H9 (cell line): ENCODE data around the gene AIF1L. TPM values are rescaled to one million over a fixed set of nuclear protein-coding genes. Genes with fewer than 3 reads are reported as not detected.

Experiments used
- DNase-seq: peaks from one replicate; pipeline ENCODE4 v3.0.0-alpha.2; 2017
- H2AFZ ChIP-seq: one replicate; pipeline ENCODE4 v1.6.1; 2013; ENCODE audit warnings: mild to moderate bottlenecking, low read length, control low read depth, moderate library complexity
- H2AK5ac ChIP-seq: 2 replicates; pipeline ENCODE4 v1.6.1; 2013; ENCODE audit warnings: low read length, control low read depth, mixed read lengths; ENCODE audit not compliant: insufficient read length
- H2BK120ac ChIP-seq: one replicate; pipeline ENCODE4 v1.6.1; 2013; ENCODE audit warnings: low read depth, mild to moderate bottlenecking, low read length, control low read depth, inconsistent platforms; ENCODE audit not compliant: poor library complexity, severe bottlenecking
- H2BK12ac ChIP-seq: 2 replicates; pipeline ENCODE4 v1.6.1; 2013; ENCODE audit warnings: low read length, control low read depth, mixed read lengths, low read depth; ENCODE audit not compliant: insufficient read length
- H2BK15ac ChIP-seq: 2 replicates; pipeline ENCODE4 v1.6.1; 2013; ENCODE audit warnings: low read depth, low read length, control low read depth
- H2BK20ac ChIP-seq: one replicate; pipeline ENCODE4 v1.6.1; 2013; ENCODE audit warnings: low read depth, mild to moderate bottlenecking, low read length, control low read depth, inconsistent platforms; ENCODE audit not compliant: poor library complexity, severe bottlenecking
- H2BK5ac ChIP-seq: 2 replicates; pipeline ENCODE4 v1.6.1; 2013; ENCODE audit warnings: low read length, control low read depth, mixed read lengths; ENCODE audit not compliant: insufficient read length
- H3K14ac ChIP-seq: 2 replicates; pipeline ENCODE4 v1.6.1; 2013; ENCODE audit warnings: low read length, control low read depth; ENCODE audit not compliant: insufficient read depth
- H3K18ac ChIP-seq: 2 replicates; pipeline ENCODE4 v1.6.1; 2013; ENCODE audit warnings: low read depth, mild to moderate bottlenecking, mixed read lengths, low read length, control low read depth; ENCODE audit not compliant: insufficient read length
- H3K23ac ChIP-seq: 2 replicates; pipeline ENCODE4 v1.6.1; 2013; ENCODE audit warnings: low read length, control low read depth, mixed read lengths, low read depth; ENCODE audit not compliant: insufficient read length
- H3K23me2 ChIP-seq: 2 replicates; pipeline ENCODE4 v1.6.1; 2013; ENCODE audit warnings: low read depth, mild to moderate bottlenecking, mixed read lengths, low read length, control low read depth; ENCODE audit not compliant: insufficient read length, poor library complexity, severe bottlenecking
- H3K27ac ChIP-seq: 2 replicates; pipeline ENCODE4 v1.5.1; 2013; ENCODE audit warnings: low read length, control low read depth, mixed read lengths, low read depth; ENCODE audit not compliant: insufficient read length
- H3K27me3 ChIP-seq: 2 replicates; pipeline ENCODE4 v1.6.1; 2013; ENCODE audit warnings: low read length, control low read depth, inconsistent platforms; ENCODE audit not compliant: insufficient read depth
- H3K4ac ChIP-seq: 2 replicates; pipeline ENCODE4 v1.6.1; 2013; ENCODE audit warnings: low read depth, mild to moderate bottlenecking, control low read depth, inconsistent platforms, low read length, moderate library complexity
- H3K4me1 ChIP-seq: 2 replicates; pipeline ENCODE4 v1.6.1; 2013; ENCODE audit warnings: low read length, control low read depth, inconsistent platforms; ENCODE audit not compliant: insufficient read depth
- H3K4me2 ChIP-seq: 2 replicates; pipeline ENCODE4 v1.6.1; 2013; ENCODE audit warnings: low read length, control low read depth, mixed read lengths; ENCODE audit not compliant: insufficient read length, insufficient read depth
- H3K56ac ChIP-seq: 2 replicates; pipeline ENCODE4 v1.6.1; 2013; ENCODE audit warnings: low read depth, mild to moderate bottlenecking, mixed read lengths, low read length, control low read depth; ENCODE audit not compliant: insufficient read length
- H3K79me1 ChIP-seq: 2 replicates; pipeline ENCODE4 v1.6.1; 2013; ENCODE audit warnings: low read depth, mild to moderate bottlenecking, moderate library complexity, low read length, control low read depth, inconsistent platforms; ENCODE audit not compliant: insufficient read depth, poor library complexity, severe bottlenecking
- H3K79me2 ChIP-seq: 2 replicates; pipeline ENCODE4 v1.6.1; 2013; ENCODE audit warnings: low read length, control low read depth, inconsistent platforms; ENCODE audit not compliant: insufficient read depth
- H3K9ac ChIP-seq: 2 replicates; pipeline ENCODE4 v1.6.1; 2013; ENCODE audit warnings: low read length, control low read depth, mixed read lengths; ENCODE audit not compliant: insufficient read length; ENCODE audit errors: extremely low read depth
- H3K9me3 ChIP-seq: one replicate; pipeline ENCODE4 v1.6.1; 2013; ENCODE audit warnings: low read depth, low read length, inconsistent platforms; ENCODE audit not compliant: control insufficient read depth
- H3T11ph ChIP-seq: one replicate; pipeline ENCODE4 v1.6.1; 2013; ENCODE audit warnings: mild to moderate bottlenecking, low read length, control low read depth, inconsistent platforms
- H4K20me1 ChIP-seq: one replicate; pipeline ENCODE4 v1.6.1; 2013; ENCODE audit not compliant: control insufficient read depth, insufficient read length, insufficient read depth
- H4K5ac ChIP-seq: 2 replicates; pipeline ENCODE4 v1.6.1; 2013; ENCODE audit warnings: low read depth, mild to moderate bottlenecking, mixed read lengths, low read length, control low read depth; ENCODE audit not compliant: insufficient read length
- H4K8ac ChIP-seq: replicated peaks from 2 replicates; pipeline ENCODE4 v1.6.1; 2013; ENCODE audit warnings: low read length, control low read depth, mixed read lengths, low read depth; ENCODE audit not compliant: insufficient read length
- H4K91ac ChIP-seq: 2 replicates; pipeline ENCODE4 v1.6.1; 2013; ENCODE audit warnings: low read depth, mild to moderate bottlenecking, moderate library complexity, mixed read lengths, low read length, control low read depth; ENCODE audit not compliant: insufficient read length
- H3K27ac Mint-ChIP-seq, 3 experiments: 2 replicates in 2 of 3; 3 replicates in 1 of 3; pipeline ENCODE4 v1.8.0; 2020 to 2021; ENCODE audit warnings: mixed read lengths in 3 of 3, mild to moderate bottlenecking in 1 of 3, moderate library complexity in 1 of 3
- H3K27me3 Mint-ChIP-seq: 2 replicates; pipeline ENCODE4 v1.8.0; 2021; ENCODE audit warnings: low read depth, mild to moderate bottlenecking, moderate library complexity, mixed read lengths
- H3K36me3 Mint-ChIP-seq, 3 experiments: 2 replicates in 2 of 3; 3 replicates in 1 of 3; pipeline ENCODE4 v1.8.0; 2020 to 2021; ENCODE audit warnings: low read depth in 3 of 3, mixed read lengths in 3 of 3; ENCODE audit not compliant: insufficient read depth in 1 of 3
- H3K4me1 Mint-ChIP-seq, 2 experiments: 2 replicates each; pipeline ENCODE4 v1.8.0; 2020; ENCODE audit warnings: mixed read lengths in 2 of 2
- H3K4me3 Mint-ChIP-seq, 2 experiments: 2 replicates in 1 of 2; 3 replicates in 1 of 2; pipeline ENCODE4 v1.8.0; 2020 to 2021; ENCODE audit warnings: mild to moderate bottlenecking in 2 of 2, mixed read lengths in 2 of 2, moderate library complexity in 1 of 2
- H3K9me3 Mint-ChIP-seq, 2 experiments: 2 replicates in 1 of 2; 3 replicates in 1 of 2; pipeline ENCODE4 v1.8.0; 2020; ENCODE audit warnings: mild to moderate bottlenecking in 2 of 2, mixed read lengths in 2 of 2, moderate library complexity in 1 of 2
- CTCF ChIP-seq: fragments of 200-600 bp; sonication (generic); conservative IDR thresholded peaks from 3 replicates; pipeline ENCODE4 v1.8.0; 2021; ENCODE audit warnings: antibody characterized with exemption, mild to moderate bottlenecking
- WGBS: extraction: QIAGEN DNeasy Blood & Tissue Kit; methylation state at CpG from one replicate; pipeline ENCODE4 v1.1.7; 2013; ENCODE audit warnings: missing lambda C conversion rate, low lambda C conversion rate, mixed read lengths; ENCODE audit not compliant: insufficient read length; ENCODE audit errors: extremely low coverage; 5-methylcytosine and 5-hydroxymethylcytosine counted together
- total RNA-seq: library from RNA; stranded (reverse); gene quantifications from 2 replicates; pipeline ENCODE4 v1.2.1, GENCODE V29; 2021

AIF1L gene
- total RNA-seq, 1 experiment from 2014 or later, result 122 TPM

- H3T11ph ChIP-seq, result no peak overlapping the region
- no peak overlapping the region for H4K91ac ChIP-seq
- H3K56ac ChIP-seq, result no peak overlapping the region
- H3K4me1 ChIP-seq, result no peaks in the 10 kb centered on the region
- no peak overlapping the region for H3K23ac ChIP-seq
- H3K79me2 ChIP-seq, result no peaks in the 10 kb centered on the region
- Mint-ChIP-seq H3K4me3 (no peak overlapping the region), H3K27me3 (no peaks in the 10 kb centered on the region), H3K27ac (peak overlapping the region; percentile 51 to 98 (median 70); a peak in 6 of 7 replicates), H3K36me3 (peaks cover 43 to 70% (median 57%) of the 10 kb centered on the region in 3 experiments), H3K4me1 (peaks cover 23 to 31% of the 10 kb centered on the region in 2 experiments), H3K9me3 (no peaks in the 10 kb centered on the region)
- H3K9me3 ChIP-seq, result no peaks in the 10 kb centered on the region
- WGBS, result no CpG with 5 or more reads among the region's 25 CpGs
- H4K5ac ChIP-seq, result no peak overlapping the region
- no peak overlapping the region for H2BK15ac ChIP-seq
- no peak overlapping the region for H3K27ac ChIP-seq
- no peaks in the 10 kb centered on the region for H3K79me1 ChIP-seq
- H3K4ac ChIP-seq, result no peak overlapping the region
- H3K23me2 ChIP-seq, result no peaks in the 10 kb centered on the region
- H3K18ac ChIP-seq, result no peak overlapping the region
- no peak overlapping the region for H2BK20ac ChIP-seq
- no peak overlapping the region for H3K4me2 ChIP-seq
- no peak overlapping the region for H2AFZ ChIP-seq
- no peak overlapping the region for H3K9ac ChIP-seq
- H2AK5ac ChIP-seq, result no peak overlapping the region
- H3K27me3 ChIP-seq, result no peaks in the 10 kb centered on the region
- no peaks in the 10 kb centered on the region for H4K20me1 ChIP-seq
- no peak overlapping the region for H4K8ac ChIP-seq
- DNase-seq, result no peak
- TF ChIP-seq CTCF, result peak; percentile 33; the same call in 2 of the 3 replicates
- no peak overlapping the region for H2BK5ac ChIP-seq
- no peak overlapping the region for H2BK120ac ChIP-seq
- H3K14ac ChIP-seq, result no peak overlapping the region
- no peak overlapping the region for H2BK12ac ChIP-seq
Measured at GRCh38 chr9:131111854-131112311, 15.6 kb downstream of the AIF1L start.
